GM19023 (cell line): ENCODE data around the gene IL16.

ENCODE experiments used
- ATAC-seq: cut with Tn5 transposase; IDR thresholded peaks from one replicate; pipeline ENCODE4 v1.9.1; 2021; ENCODE audit warnings: mild to moderate bottlenecking, moderate library complexity; ENCODE audit not compliant: unreplicated experiment

Gene IL16

DNA sequence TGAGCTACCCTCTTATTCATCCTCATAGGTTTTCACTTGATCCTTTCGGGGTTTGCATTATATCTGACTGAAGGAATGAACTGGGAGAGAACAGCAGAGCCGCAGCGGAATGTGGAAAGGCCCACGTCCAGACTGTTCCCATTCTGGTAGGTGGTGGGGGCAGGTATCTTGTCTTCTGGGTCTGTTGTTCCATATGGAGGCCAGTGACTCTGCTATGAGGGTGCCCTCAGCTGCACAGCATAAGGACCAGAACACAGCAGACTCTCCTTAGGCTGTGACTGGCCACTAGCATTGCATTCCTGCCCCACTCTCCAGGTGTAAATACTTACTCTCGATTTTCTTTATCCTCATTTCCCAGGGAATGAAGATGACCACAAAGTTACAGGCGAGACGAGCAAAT, 165.2 kb downstream of the IL16 start:
- no peak for ATAC-seq

DNA sequence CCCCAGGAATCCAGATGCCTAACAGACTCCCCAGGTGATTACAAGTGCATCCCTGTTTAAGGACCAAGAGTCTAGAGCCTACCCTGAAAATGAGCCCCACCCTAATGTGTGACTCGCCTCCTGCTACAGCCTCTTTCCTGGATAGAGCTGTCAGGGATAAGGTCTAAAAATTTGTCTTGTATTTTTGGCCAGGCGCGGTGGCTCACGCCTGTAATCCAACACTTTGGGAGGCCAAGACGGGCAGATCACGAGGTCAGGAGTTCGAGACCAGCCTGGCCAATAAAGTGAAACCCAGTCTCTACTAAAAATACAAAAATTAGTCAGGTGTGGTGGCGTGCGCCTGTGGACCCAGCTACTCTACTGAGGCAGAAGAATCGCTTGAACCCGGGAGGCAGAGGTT, 166.1 kb downstream of the IL16 start:
- ATAC-seq = no peak

DNA sequence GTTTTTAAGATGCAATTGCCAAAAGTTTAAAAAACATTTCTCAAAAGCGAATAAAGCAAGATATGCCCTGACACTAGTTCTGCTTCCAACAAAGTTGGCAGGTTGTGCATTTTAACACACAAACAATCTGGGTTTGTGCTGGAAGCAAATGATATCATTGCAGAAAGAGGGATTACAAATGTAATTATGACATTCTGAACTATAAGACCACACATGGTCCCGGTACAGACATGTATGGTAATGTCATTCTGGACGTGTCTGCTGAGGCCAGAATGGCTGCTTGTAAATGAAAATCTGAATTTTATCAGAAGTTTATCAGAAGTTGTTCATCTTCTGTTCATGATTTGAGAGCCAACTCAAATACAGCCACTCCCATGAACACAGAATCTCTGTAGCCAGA, 166.6 kb downstream of the IL16 start:
- ATAC-seq = no peak
